GM13977 (cell line): Measurements from ENCODE around the gene BBS5.

Experiments
- DNase-seq: peaks from one replicate; pipeline ENCODE4 v3.0.0; 2012; ENCODE audit warnings: low spot score
- in situ Hi-C: fragments of 300-500 bp; cut with MboI; formaldehyde crosslinking; loops from one replicate; pipeline ENCODE4 v1.12.0; 2022; ENCODE audit warnings: low sequenced_read_pairs, low pct_unique_long_range_greater_than_20kb, mixed read lengths, inconsistent platforms; ENCODE audit not compliant: unreplicated experiment
- TF ChIP-seq, protein P1 (sequence below): IDR thresholded peaks from 2 replicates; pipeline ENCODE4 v1.5.1; 2012; ENCODE audit warnings: mild to moderate bottlenecking, control low read depth; ENCODE audit not compliant: insufficient read depth; ENCODE audit errors: extremely low read depth, missing control alignments

The BBS5 gene

DNA sequence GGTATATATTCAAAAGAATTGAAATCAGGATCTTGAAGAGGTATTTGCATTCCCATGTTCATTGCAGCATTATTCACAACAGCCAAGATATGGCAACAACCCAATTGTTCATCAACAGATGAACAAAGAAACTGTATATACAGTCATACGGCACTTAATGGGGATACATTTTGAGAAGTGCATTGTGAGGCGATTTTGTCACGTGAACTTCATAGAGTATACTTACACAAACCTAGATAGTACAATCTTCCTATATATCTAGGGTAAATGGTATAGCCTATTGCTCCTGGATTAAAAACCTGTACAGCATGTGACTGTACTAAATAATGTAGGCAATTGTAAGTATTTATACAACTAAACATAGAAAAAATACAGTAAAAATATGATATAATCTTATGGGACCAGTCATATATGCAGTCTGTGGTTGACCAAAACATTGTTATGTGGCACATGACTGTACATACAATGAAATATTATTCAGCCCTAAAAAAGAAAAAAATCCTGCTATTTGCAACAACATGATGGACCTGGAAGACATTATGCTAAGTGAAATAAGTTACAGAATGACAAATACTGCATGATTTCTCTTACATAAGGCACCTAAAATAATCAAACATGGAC lies 9.2 kb upstream of the BBS5 start:
- in situ Hi-C loops = no loop called here
- no peak for DNase-seq
- TF ChIP-seq, protein P1, sequence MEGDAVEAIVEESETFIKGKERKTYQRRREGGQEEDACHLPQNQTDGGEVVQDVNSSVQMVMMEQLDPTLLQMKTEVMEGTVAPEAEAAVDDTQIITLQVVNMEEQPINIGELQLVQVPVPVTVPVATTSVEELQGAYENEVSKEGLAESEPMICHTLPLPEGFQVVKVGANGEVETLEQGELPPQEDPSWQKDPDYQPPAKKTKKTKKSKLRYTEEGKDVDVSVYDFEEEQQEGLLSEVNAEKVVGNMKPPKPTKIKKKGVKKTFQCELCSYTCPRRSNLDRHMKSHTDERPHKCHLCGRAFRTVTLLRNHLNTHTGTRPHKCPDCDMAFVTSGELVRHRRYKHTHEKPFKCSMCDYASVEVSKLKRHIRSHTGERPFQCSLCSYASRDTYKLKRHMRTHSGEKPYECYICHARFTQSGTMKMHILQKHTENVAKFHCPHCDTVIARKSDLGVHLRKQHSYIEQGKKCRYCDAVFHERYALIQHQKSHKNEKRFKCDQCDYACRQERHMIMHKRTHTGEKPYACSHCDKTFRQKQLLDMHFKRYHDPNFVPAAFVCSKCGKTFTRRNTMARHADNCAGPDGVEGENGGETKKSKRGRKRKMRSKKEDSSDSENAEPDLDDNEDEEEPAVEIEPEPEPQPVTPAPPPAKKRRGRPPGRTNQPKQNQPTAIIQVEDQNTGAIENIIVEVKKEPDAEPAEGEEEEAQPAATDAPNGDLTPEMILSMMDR = no peak

- in situ Hi-C loops = no loop called here
- TF ChIP-seq, protein P1 = no peak
- no peak for DNase-seq
Observed at GRCh38 chr2:169472249-169472648, 7.0 kb upstream of the BBS5 start.

GRCh38 chr2:169476459-169476858 lies 2.8 kb upstream of the BBS5 start:
- TF ChIP-seq, protein P1 = no peak
- in situ Hi-C loops = no loop called here
- DNase-seq = no peak

GRCh38 chr2:169478339-169478738 lies 955 bp upstream of the BBS5 start:
- no peak for DNase-seq
- in situ Hi-C loops = no loop called here
- TF ChIP-seq, protein P1 = no peak

GRCh38 chr2:169478745-169479256 lies 493 bp upstream of the BBS5 start:
- TF ChIP-seq, protein P1 = no peak
- DNase-seq = no peak
- in situ Hi-C loops = no loop called here

GRCh38 chr2:169480079-169480465 lies 778 bp downstream of the BBS5 start:
- in situ Hi-C loops = no loop called here
- TF ChIP-seq, protein P1 = no peak
- no peak for DNase-seq

GRCh38 chr2:169485650-169486138 lies 6.4 kb downstream of the BBS5 start:
- no peak for DNase-seq
- TF ChIP-seq, protein P1 = no peak
- in situ Hi-C loops = no loop called here
